Mammary epithelial cell (primary cell): ENCODE results near the gene F11.

Experiments used
- EZH2 ChIP-seq: IDR thresholded peaks from 2 replicates; pipeline ENCODE4 v1.6.1; 2012; ENCODE audit warnings: low read length, inconsistent platforms, borderline replicate concordance
- TF ChIP-seq, protein P1 (sequence below), 2 donors: IDR thresholded peaks in 1 of 2; conservative IDR thresholded peaks in 1 of 2; 2 replicates each; pipeline ENCODE4 v1.5.1; 2011 to 2012; ENCODE audit warnings: inconsistent platforms in 2 of 2, low read length in 2 of 2, mild to moderate bottlenecking in 2 of 2, control low read depth in 1 of 2, low read depth in 1 of 2; ENCODE audit not compliant: insufficient read depth in 1 of 2; ENCODE audit errors: extremely low read depth in 1 of 2

DNA sequence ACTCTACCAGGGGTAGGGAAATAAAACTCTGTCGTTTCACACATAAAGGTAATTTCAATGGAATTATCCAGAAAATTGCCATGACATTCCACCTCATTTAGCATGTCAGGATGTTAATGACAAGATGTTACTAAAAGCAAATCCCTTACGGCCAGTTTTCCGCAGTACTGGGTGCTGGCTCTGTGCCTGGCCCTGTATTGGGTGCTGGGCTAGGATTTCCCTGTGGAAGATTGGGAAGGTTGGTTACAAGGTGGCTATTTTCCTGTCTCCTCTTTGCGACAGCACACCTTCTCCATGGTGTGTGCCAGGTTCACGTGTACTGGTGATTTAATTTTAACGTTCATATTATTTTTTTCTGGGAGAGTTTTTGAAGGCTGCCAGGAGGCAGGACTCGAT lies 25.5 kb upstream of the F11 start:
- TF ChIP-seq, protein P1, sequence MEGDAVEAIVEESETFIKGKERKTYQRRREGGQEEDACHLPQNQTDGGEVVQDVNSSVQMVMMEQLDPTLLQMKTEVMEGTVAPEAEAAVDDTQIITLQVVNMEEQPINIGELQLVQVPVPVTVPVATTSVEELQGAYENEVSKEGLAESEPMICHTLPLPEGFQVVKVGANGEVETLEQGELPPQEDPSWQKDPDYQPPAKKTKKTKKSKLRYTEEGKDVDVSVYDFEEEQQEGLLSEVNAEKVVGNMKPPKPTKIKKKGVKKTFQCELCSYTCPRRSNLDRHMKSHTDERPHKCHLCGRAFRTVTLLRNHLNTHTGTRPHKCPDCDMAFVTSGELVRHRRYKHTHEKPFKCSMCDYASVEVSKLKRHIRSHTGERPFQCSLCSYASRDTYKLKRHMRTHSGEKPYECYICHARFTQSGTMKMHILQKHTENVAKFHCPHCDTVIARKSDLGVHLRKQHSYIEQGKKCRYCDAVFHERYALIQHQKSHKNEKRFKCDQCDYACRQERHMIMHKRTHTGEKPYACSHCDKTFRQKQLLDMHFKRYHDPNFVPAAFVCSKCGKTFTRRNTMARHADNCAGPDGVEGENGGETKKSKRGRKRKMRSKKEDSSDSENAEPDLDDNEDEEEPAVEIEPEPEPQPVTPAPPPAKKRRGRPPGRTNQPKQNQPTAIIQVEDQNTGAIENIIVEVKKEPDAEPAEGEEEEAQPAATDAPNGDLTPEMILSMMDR (conservative IDR thresholded peaks at IDR 0.05 in 1 of 2, IDR thresholded peaks at IDR 0.05 in 1 of 2; ENCODE audit: extremely low read depth in 1 of 2, insufficient read depth in 1 of 2, low read depth in 1 of 2, low read length in 2 of 2) = no peak
- TF ChIP-seq EZH2 = no peak
